ENCODE results near the gene RASA3.

DNA sequence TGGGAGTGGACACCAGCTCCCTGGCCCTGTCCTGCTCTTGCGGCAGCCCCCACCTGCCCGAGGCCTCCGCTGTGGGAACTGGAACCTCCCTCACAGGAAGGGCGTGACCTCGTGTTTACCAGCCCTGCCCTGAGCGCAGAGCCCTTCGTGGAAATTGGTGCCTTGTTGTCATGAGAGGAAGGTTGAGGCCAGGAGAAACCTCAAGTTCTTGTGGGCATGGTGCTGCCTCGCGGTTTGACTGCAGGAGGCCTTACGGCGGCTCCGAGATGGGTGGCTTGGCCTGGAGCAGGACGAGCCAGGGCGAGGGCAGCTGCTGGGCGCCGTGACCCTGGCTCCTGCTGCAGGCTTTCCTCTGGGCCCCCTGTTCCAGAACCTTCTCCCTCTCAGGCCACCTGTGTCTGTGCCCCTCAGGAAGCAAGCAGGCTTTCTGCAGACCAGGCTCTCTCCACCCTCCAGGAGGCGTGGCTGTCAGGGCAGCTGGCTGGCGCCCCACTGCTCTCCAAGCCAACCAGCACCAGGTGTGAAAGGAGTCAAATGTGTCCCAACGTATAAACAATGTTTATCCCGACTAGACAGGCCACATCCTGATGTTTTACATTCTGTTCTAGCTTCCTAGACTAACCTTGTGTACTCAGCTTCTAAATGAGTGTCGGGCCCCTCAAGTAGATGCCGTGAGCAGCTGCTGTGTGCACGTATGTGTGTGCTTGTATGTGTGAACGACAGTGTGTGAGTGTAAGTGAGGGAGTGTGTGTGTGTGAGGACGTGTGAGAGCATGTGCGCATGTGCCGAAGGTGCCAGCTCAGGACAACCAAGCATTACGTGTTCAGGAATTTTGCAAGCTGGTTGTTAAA is 10.4 kb upstream of the RASA3 start:
- TF ChIP-seq, protein P1, sequence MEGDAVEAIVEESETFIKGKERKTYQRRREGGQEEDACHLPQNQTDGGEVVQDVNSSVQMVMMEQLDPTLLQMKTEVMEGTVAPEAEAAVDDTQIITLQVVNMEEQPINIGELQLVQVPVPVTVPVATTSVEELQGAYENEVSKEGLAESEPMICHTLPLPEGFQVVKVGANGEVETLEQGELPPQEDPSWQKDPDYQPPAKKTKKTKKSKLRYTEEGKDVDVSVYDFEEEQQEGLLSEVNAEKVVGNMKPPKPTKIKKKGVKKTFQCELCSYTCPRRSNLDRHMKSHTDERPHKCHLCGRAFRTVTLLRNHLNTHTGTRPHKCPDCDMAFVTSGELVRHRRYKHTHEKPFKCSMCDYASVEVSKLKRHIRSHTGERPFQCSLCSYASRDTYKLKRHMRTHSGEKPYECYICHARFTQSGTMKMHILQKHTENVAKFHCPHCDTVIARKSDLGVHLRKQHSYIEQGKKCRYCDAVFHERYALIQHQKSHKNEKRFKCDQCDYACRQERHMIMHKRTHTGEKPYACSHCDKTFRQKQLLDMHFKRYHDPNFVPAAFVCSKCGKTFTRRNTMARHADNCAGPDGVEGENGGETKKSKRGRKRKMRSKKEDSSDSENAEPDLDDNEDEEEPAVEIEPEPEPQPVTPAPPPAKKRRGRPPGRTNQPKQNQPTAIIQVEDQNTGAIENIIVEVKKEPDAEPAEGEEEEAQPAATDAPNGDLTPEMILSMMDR (IDR thresholded peaks at IDR 0.05): no peak
- no peak for TF ChIP-seq POLR2A (IDR thresholded peaks at IDR 0.05)
- TF ChIP-seq POLR2AphosphoS5 (IDR thresholded peaks at IDR 0.05): peak; percentile 77
